ENCODE measurements around the gene GAS1. TPM values are rescaled to one million over a fixed set of nuclear protein-coding genes. Genes with fewer than 3 reads are reported as not detected.

Gene GAS1
- total and polyA plus RNA-seq, 2 of the 8 experiments (the other 6 are each of a cell fraction or from before 2014, with no cell fraction given), result 2.8 to 5.7 TPM

DNA sequence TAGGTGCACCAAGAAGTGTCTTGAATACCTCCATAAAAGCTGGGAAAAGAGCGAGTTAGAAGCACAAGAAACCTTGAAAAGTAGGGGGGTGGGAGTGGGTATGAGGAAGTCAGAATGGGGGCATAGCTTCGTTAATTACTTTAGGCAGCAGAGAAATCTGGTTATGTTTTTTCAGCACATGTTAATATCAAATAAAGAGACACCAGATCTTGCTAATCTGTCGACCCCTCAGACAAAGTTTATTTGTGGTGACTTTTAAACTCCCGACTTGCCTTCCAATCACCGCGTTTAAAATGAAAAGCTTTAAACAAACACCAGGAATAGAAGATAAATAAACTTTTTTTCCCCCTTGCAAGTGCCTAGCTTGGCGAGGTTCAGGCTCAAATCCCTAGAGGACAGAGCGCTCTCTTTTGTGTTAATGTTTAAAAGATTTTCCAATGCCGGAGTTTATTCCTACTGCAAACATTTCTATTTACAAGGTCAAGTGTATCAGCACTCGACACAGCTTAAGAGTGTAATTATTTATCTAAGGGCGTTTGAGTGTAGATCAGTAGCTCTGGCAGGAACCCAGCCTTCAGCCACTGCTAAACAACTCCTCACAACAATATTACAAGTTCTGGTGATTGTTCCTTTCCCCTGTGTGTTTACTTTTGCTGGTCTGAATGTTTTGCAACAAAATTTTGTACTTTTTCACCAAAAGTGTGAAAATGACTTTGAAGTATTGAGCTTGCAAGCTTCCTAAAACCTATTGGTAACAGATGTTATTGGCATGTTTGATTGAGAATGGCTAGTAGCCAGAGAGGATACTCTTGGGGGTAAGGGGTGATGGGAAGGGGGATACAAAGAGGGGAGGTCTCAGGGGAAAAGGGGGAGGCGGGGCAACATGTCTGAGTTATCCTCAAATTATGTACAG, 3.8 kb downstream of the GAS1 start:
- H2BK20ac ChIP-seq (ENCODE audit: low read length), result no peak overlapping the region
- H2AK5ac ChIP-seq (ENCODE audit: low read depth, low read length), result no peak overlapping the region
- ChIA-PET POLR2A (ENCODE audit: partially characterized antibody) (interaction anchor here (0.8 to 1.0 kb wide), 3 partner anchors 13 to 313 kb away, joined by 3 to 4 read pairs (median 4); no protein-coding TSS in a partner anchor), CTCF (ENCODE audit: partially characterized antibody) (interaction anchor here (0.9 to 1.5 kb wide), 4 partner anchors 12 to 89 kb away, joined by 3 read pairs; no protein-coding TSS in a partner anchor)
- H3K36me3 ChIP-seq (ENCODE audit: control insufficient read depth in 2 of 4, insufficient read depth in 4 of 4, low read length in 3 of 4), result no peaks in the 10 kb centered on the region
- H3K4me1 ChIP-seq (replicated peaks in 1 of 4; ENCODE audit: control insufficient read depth in 3 of 4, insufficient read depth in 4 of 4, low read length in 3 of 4), result peaks cover 2 to 24% (median 20%) of the 10 kb centered on the region in 4 experiments; a peak in 6 of 7 replicates
- no peak overlapping the region for H2BK12ac ChIP-seq (ENCODE audit: low read depth, low read length)
- no peak for DNase-seq (ENCODE audit: low read depth in 1 of 2, low spot score in 2 of 2)
- peaks cover 14% of the 10 kb centered on the region for H3K23me2 ChIP-seq (ENCODE audit: low read depth, low read length)
- no peaks in the 10 kb centered on the region for H3K79me1 ChIP-seq (ENCODE audit: low read depth, low read length)
- H3K79me2 ChIP-seq (ENCODE audit: control insufficient read depth in 1 of 2, insufficient read depth in 2 of 2, low read length in 2 of 2), result peaks cover 0 to 6% of the 10 kb centered on the region in 2 experiments; a peak in 1 of 4 replicates
- peaks cover 2 to 33% (median 13%) of the 10 kb centered on the region in 4 experiments; a peak in 5 of 7 replicates for H3K27me3 ChIP-seq (replicated peaks in 1 of 4; ENCODE audit: control insufficient read depth in 3 of 4, extremely low read depth in 1 of 4, insufficient read depth in 3 of 4, low read length in 3 of 4)
- no peak overlapping the region for H3K18ac ChIP-seq (ENCODE audit: extremely low read depth, low read length)
- no peak for FAIRE-seq
- no peak overlapping the region for H3K14ac ChIP-seq (ENCODE audit: insufficient read length)
- no peak overlapping the region for H3K9ac ChIP-seq (replicated peaks in 1 of 4; ENCODE audit: extremely low read depth in 1 of 4, low read depth in 3 of 4, low read length in 3 of 4)
- H2AFZ ChIP-seq (ENCODE audit: low read length), result no peak overlapping the region
- no peak for TF ChIP-seq SRF (IDR thresholded peaks at IDR 0.05; ENCODE audit: low read depth, low read length)
- TF ChIP-seq SIRT6 (IDR thresholded peaks at IDR 0.05; ENCODE audit: low read length), result no peak
- TF ChIP-seq GABPA (IDR thresholded peaks at IDR 0.05; ENCODE audit: borderline replicate concordance, insufficient read depth, low read length), result no peak
- no peak for TF ChIP-seq HDAC6 (IDR thresholded peaks at IDR 0.05; ENCODE audit: low read depth, low read length)
- TF ChIP-seq FOSL1 (IDR thresholded peaks at IDR 0.05; ENCODE audit: insufficient read depth, low read depth, low read length), result no peak
- no peak for TF ChIP-seq ASH2L (IDR thresholded peaks at IDR 0.05; ENCODE audit: low read length)
- no peak for TF ChIP-seq TCF12 (IDR thresholded peaks at IDR 0.05; ENCODE audit: low read depth, low read length)
- no peak for TF ChIP-seq POU5F1 (IDR thresholded peaks at IDR 0.05; ENCODE audit: low read depth, low read length)
- no peak for TF ChIP-seq JUN (IDR thresholded peaks at IDR 0.05; ENCODE audit: low read depth, low read length)
- H3K27ac ChIP-seq (ENCODE audit: low read depth, low read length), result no peak overlapping the region
- peak overlapping the region in 1 of 4 experiments; percentile 82; a peak in 2 of 8 replicates for H3K4me3 ChIP-seq (ENCODE audit: extremely low read depth in 1 of 4, insufficient read depth in 2 of 4, low read depth in 3 of 4, low read length in 4 of 4)
- H3K56ac ChIP-seq (replicated peaks; ENCODE audit: insufficient read length, low read depth, low read length), result no peak overlapping the region
- no peak overlapping the region for H2BK15ac ChIP-seq (ENCODE audit: low read length)
- H2BK120ac ChIP-seq (replicated peaks; ENCODE audit: low read depth, low read length), result no peak overlapping the region
- no peak overlapping the region for H4K8ac ChIP-seq (ENCODE audit: extremely low read depth, insufficient read depth, low read length)
- H3K9me3 ChIP-seq (ENCODE audit: insufficient read depth in 2 of 2, low read depth in 1 of 2, low read length in 1 of 2), result no peaks in the 10 kb centered on the region
- H4K20me1 ChIP-seq (replicated peaks in 1 of 2; ENCODE audit: control insufficient read depth in 1 of 2, insufficient read depth in 2 of 2, low read length in 2 of 2), result peaks cover 0 to 2% of the 10 kb centered on the region in 2 experiments
- no peak overlapping the region for H3K4ac ChIP-seq (replicated peaks; ENCODE audit: insufficient read length, low read depth, low read length)
- H4K91ac ChIP-seq (replicated peaks; ENCODE audit: insufficient read length, low read length), result no peak overlapping the region
- WGBS, 2 experiments (ENCODE audit: extremely low coverage in 1 of 2, insufficient coverage in 1 of 2, insufficient read length in 1 of 2, insufficient replicate concordance in 2 of 2, low coverage in 1 of 2, low lambda C conversion rate in 2 of 2, missing lambda C conversion rate in 1 of 2), result 13% methylated on average over 12 of the region's 12 CpGs; no CpG with 5 or more reads in 1 of the 2 experiments
- no peak overlapping the region for H3K23ac ChIP-seq (ENCODE audit: insufficient read length)
- H4K5ac ChIP-seq (ENCODE audit: insufficient read length, low read depth, low read length), result no peak overlapping the region
- H3K4me2 ChIP-seq (ENCODE audit: insufficient read depth in 1 of 2, low read depth in 2 of 2, low read length in 2 of 2), result peak overlapping the region; percentile 54 to 79
- no peak overlapping the region for H2BK5ac ChIP-seq (ENCODE audit: low read depth, low read length)
